ENCODE measurements around the gene PLEKHG5.

Gene PLEKHG5

GRCh38 chr1:6487804-6488484 lies 3.5 kb downstream of the PLEKHG5 start:
- Histone ChIP-seq H3K9me2 (ENCODE audit: low read depth, low read length) (no peaks in the 10 kb centered on the region), H2AFZ (ENCODE audit: low read length) (no peak overlapping the region), H3K4me2 (ENCODE audit: low read length) (no peak overlapping the region), H3K9me3 (ENCODE audit: low read length) (no peaks in the 10 kb centered on the region), H3F3A (ENCODE audit: insufficient read depth, low read length) (no peaks in the 10 kb centered on the region), H3K27me3 (ENCODE audit: insufficient read depth, low read length) (peaks cover 5% of the 10 kb centered on the region), H3K4me3 (ENCODE audit: low read depth, low read length, poor library complexity, severe bottlenecking) (no peak overlapping the region), H3K4me1 (ENCODE audit: insufficient read depth, low read length, severe bottlenecking) (peaks cover 9% of the 10 kb centered on the region), H3K9ac (ENCODE audit: low read length) (no peak overlapping the region), H3K79me2 (ENCODE audit: insufficient read depth, low read length) (no peaks in the 10 kb centered on the region), H4K20me1 (ENCODE audit: insufficient read depth, low read length) (no peaks in the 10 kb centered on the region), H3K27ac (ENCODE audit: low read depth, low read length, poor library complexity, severe bottlenecking) (no peak overlapping the region), H3K36me3 (ENCODE audit: insufficient read depth, low read length) (no peaks in the 10 kb centered on the region)
- TF ChIP-seq EZH2 (IDR thresholded peaks at IDR 0.05; ENCODE audit: borderline replicate concordance, low read length) = no peak
- no peak for TF ChIP-seq CTCF (IDR thresholded peaks at IDR 0.05; ENCODE audit: low read length)

- H3K4me2 ChIP-seq (ENCODE audit: low read length) = no peak overlapping the region
Observed at GRCh38 chr1:6486433-6487011, 4.9 kb downstream of the PLEKHG5 start.

More at GRCh38 chr1:6486433-6487011, 4.9 kb downstream of the PLEKHG5 start:
- Histone ChIP-seq H3K9ac (ENCODE audit: low read length) (no peak overlapping the region), H3K4me1 (ENCODE audit: insufficient read depth, low read length, severe bottlenecking) (peaks cover 9% of the 10 kb centered on the region), H3K27ac (ENCODE audit: low read depth, low read length, poor library complexity, severe bottlenecking) (no peak overlapping the region), H3K36me3 (ENCODE audit: insufficient read depth, low read length) (no peaks in the 10 kb centered on the region), H4K20me1 (ENCODE audit: insufficient read depth, low read length) (no peaks in the 10 kb centered on the region), H3F3A (ENCODE audit: insufficient read depth, low read length) (no peaks in the 10 kb centered on the region), H3K9me2 (ENCODE audit: low read depth, low read length) (no peaks in the 10 kb centered on the region), H3K9me3 (ENCODE audit: low read length) (no peaks in the 10 kb centered on the region), H3K27me3 (ENCODE audit: insufficient read depth, low read length) (peaks cover 5% of the 10 kb centered on the region), H3K4me3 (ENCODE audit: low read depth, low read length, poor library complexity, severe bottlenecking) (no peak overlapping the region), H3K79me2 (ENCODE audit: insufficient read depth, low read length) (no peaks in the 10 kb centered on the region), H2AFZ (ENCODE audit: low read length) (no peak overlapping the region)
- TF ChIP-seq EZH2 (IDR thresholded peaks at IDR 0.05; ENCODE audit: borderline replicate concordance, low read length) (no peak), CTCF (IDR thresholded peaks at IDR 0.05; ENCODE audit: low read length) (peak; percentile 87)
